Non-pigmented ciliary epithelial cell (primary cell): ENCODE data around the gene MYCBPAP.

Experiments
- DNase-seq: peaks from one replicate; pipeline ENCODE4 v3.0.0-alpha.2; 2010; ENCODE audit warnings: low read depth

Gene MYCBPAP

DNA sequence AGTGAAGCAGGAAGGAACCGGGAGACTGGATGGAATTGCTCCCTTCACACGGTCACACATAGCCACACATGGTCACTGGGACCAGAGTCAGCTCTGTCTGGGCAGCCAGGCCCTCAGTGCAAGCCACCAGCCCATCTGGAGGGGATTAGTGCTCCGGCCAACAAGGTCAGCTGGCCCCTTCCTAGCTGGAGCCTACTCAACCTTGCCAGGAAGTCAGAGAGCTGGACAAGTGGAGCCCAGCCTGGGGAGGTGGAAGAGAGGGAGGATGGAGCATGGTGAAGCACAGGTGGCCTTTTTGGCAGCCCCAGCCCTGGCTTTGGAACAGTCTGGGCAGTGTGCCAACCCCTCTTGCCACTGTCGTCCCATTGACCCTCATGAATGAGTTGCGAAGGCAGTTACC, 48.6 kb downstream of the MYCBPAP start:
- DNase-seq = no peak

DNA sequence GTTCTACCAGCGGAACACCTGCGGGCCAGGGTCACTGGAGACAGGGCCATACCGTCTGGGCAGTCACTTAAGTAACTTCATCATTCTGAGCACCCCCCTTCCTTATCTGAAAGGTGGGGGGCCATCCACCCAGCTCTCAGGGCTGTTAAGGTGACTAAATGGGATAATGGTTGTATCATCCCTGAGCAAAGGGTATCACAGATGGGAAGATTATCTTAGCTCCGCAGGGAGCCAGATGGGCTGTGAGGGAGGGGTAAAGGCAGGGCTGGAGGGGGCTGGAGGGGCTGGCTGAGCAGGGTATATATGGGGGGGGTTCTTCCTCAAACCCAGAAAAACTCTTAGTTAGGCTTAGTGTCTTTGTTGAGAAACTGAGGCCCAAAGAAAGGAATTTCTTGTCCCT, 49.4 kb downstream of the MYCBPAP start:
- no peak for DNase-seq

DNA sequence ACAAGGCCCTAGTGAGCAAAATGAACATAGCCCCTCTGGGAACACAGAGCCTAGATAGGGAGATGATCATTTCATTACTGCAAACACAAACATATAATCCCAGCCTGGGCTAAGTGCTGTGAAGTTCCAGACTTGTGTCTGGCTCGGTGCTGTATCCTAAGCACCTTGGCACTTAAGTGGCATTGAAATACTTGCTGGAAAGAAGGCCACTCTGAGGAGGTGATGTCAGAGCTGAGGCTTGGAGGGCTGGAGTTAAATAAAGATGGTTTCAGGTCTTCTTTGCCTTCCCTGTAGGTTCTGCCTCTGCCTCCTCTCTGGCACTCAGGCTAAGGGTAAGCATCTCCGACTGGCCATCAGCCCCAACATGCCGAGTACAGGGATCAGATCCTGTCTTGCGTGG, 49.9 kb downstream of the MYCBPAP start:
- no peak for DNase-seq

- DNase-seq = no peak
Observed at GRCh38 chr17:50558581-50558940, 50.3 kb downstream of the MYCBPAP start.

DNA sequence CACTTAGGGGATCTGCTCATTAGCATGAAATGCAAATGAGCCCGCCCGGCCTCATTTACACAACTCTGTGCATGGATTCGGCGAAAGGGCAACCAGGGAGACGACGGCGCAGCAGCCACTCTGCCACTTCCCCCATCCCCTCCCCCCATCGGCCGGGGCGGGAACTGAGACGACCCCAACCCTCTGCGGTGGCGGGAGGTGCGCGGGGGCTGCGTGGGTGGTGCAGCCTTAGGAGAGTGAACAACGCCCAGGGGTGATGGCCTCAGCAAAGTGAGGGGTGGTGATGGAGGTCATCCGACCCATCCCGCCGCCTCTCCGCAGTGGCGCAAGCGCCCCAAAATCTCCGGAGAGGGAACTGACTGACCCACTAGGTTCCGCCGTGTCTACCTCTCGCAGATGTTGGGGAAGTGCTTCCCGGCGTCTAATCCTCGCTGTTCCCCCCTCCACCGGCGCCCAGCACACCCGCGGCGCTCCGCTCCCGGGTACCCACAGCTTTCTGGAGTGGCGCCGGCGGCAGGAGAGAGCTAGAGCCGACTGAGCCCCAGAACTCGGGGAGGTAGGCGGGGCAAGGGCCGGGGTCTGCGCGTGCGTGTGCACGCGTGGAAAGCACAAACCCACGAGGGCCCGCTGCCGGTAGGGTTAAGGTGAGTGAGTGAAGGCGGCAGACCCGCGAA, 50.8 kb downstream of the MYCBPAP start:
- DNase-seq = no peak

DNA sequence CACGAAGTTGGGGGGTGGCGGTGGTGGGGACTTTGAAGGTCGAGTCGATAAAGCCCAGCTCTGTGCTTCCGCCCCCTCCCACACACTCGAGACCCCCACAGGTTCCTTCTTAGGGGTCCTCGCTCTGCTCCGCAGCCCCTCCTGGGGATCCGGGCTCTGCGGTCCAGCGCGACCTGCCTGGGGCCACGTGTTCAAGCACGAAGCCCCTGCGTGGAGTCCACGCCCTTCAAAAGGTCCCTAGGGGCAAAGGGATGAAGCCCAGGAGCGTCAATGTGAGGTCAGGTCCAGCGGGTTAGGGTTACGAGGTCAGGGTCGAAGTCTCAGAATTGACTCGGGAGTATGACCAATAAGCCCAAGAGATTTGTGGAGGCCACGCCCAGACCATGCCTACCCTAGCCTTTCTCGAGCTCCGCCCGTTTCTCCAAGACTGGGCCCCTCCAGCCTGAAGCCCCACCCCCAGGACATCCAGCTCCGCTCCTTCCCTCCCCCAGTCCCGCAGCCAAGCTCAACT, 51.5 kb downstream of the MYCBPAP start:
- DNase-seq = no peak

- DNase-seq = no peak
Observed at GRCh38 chr17:50560185-50560824, 52.1 kb downstream of the MYCBPAP start, which contains the start of gene CACNA1G. TSS of gene CACNA1G (plus strand) at chr17:50560715. CDS start at chr17:50561460, 745 bp downstream.

GRCh38 chr17:50560931-50561745, 52.9 kb downstream of the MYCBPAP start:
- no peak for DNase-seq

DNA sequence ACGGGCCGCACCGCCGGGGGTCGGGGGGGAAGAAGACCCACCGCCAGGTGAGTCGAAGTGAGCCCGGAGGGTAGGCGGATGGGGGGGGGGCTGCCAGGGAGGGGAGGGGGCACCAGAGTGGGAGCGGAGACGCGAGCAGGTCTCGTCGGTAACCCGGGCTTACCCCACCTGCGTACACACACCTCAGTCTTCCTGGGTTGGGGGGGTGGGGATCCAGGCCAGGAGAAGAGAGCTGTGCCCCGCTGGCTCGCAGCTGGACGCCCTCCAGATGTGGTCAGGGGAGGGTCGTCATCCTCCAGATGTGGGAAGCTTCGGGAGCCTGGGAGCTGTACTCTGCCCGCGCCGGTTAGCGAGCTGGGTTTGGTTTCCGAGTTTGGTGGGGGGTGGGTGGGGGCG, 53.5 kb downstream of the MYCBPAP start:
- no peak for DNase-seq

- no peak for DNase-seq
Observed at GRCh38 chr17:50562242-50563091, 54.2 kb downstream of the MYCBPAP start.

GRCh38 chr17:50563092-50563511, 54.9 kb downstream of the MYCBPAP start:
- DNase-seq = no peak

DNA sequence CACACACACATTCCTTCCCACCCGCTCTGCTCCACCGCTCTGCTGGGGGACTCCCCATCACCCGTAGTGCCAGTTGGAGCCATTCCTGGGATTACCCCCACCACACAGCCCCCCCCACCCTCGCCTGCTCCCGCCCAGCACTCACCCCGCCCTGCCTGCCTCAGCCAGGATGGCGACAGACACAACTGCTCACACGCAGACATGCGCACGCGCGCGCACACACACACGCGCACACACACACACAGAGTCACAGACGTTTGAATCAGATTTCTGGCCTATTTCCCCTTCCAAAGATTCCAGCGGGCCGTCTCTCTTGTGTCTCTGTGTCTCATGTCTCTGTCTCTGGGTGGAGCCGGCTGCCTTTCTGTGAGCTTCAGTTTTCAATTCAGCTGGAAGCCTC, 56.7 kb downstream of the MYCBPAP start:
- no peak for DNase-seq

- DNase-seq = no peak
Observed at GRCh38 chr17:50565402-50566350, 57.4 kb downstream of the MYCBPAP start.

DNA sequence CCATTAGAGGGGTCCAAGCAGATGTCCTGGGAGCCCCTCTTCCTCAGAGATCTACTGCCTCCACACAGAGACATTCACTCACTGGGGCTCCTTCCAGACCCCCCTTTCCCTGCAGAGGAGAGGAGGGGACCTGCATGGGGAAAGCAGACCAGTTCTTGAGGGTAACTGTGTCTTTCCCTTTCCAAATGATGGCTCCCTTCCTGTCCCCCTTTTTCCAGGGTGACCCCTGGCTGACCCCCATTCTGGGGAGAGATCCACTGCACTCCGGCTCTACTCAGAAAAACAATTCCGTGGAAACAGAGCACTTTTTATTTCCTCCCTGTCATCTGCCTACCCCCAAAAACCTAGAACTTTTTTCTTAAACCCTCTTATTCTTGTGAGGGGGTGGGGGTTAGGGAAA, 58.6 kb downstream of the MYCBPAP start:
- no peak for DNase-seq

DNA sequence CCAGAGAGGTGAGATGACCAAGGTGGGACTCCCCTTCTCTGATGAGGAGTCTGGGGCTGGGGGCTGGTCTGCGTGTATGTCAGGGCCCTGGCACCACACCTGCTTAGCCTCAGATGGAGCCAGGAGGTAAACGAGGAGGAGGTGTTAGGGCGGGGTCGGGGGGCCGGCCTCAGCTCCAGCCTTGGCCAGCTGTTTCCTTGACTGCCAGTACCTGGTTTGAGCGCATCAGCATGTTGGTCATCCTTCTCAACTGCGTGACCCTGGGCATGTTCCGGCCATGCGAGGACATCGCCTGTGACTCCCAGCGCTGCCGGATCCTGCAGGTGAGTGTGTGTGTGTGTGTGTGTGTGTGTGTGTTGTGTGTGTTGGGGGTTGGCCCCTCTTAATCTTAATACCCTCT, 60.4 kb downstream of the MYCBPAP start:
- no peak for DNase-seq

DNA sequence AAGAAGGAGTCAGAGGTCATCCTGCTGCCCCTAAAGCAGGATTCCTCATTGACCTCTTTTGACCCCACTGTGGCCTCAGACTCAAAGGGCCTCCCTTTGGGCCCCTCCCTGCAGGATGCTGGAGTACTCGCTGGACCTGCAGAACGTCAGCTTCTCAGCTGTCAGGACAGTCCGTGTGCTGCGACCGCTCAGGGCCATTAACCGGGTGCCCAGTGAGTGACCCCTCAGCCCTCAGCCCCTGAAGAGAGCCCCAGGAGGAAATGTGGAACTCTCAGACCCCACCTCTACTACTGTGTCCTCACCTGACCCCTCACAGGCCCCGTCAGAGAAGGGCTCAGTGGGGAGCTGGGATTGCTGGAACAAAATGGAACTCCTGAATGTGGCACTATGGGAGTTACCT, 61.4 kb downstream of the MYCBPAP start:
- DNase-seq = no peak

GRCh38 chr17:50570032-50570431, 61.8 kb downstream of the MYCBPAP start:
- no peak for DNase-seq

- DNase-seq = no peak
Observed at GRCh38 chr17:50570528-50570927, 62.3 kb downstream of the MYCBPAP start.

- DNase-seq = no peak
Observed at GRCh38 chr17:50571681-50572080, 63.4 kb downstream of the MYCBPAP start.

GRCh38 chr17:50572541-50572940, 64.3 kb downstream of the MYCBPAP start:
- no peak for DNase-seq
